Stimulated activated CD4-positive, alpha-beta T cell treated with anti-CD3 and anti-CD28 coated beads, Interleukin-4, amount 100 ng/mL, for 48 hours (primary cell): ENCODE results near the gene CNTNAP4.

ENCODE experiments used
- DNase-seq, 2 donors: peaks; one replicate each; pipeline ENCODE4 v3.0.0-alpha.2; 2020; ENCODE audit warnings: low read depth in 2 of 2

CNTNAP4 gene

GRCh38 chr16:76396977-76397376 is 119.8 kb downstream of the CNTNAP4 start:
- DNase-seq, result no peak

GRCh38 chr16:76409706-76410105 is 132.5 kb downstream of the CNTNAP4 start:
- DNase-seq, result no peak

GRCh38 chr16:76421571-76421970 is 144.4 kb downstream of the CNTNAP4 start:
- DNase-seq, result no peak

- DNase-seq, result no peak
Observed at GRCh38 chr16:76428858-76429257, 151.7 kb downstream of the CNTNAP4 start.

GRCh38 chr16:76441391-76441790 is 164.2 kb downstream of the CNTNAP4 start:
- DNase-seq, result no peak

GRCh38 chr16:76441876-76442275 is 164.7 kb downstream of the CNTNAP4 start:
- no peak for DNase-seq

GRCh38 chr16:76443973-76444372 is 166.8 kb downstream of the CNTNAP4 start:
- no peak for DNase-seq

- DNase-seq, result no peak
Observed at GRCh38 chr16:76444832-76445231, 167.6 kb downstream of the CNTNAP4 start.

- DNase-seq, result no peak
Observed at GRCh38 chr16:76445815-76446214, 168.6 kb downstream of the CNTNAP4 start.

- no peak for DNase-seq
Observed at GRCh38 chr16:76446251-76446650, 169.1 kb downstream of the CNTNAP4 start.

- DNase-seq, result no peak
Observed at GRCh38 chr16:76450890-76451289, 173.7 kb downstream of the CNTNAP4 start.

- no peak for DNase-seq
Observed at GRCh38 chr16:76455257-76455656, 178.1 kb downstream of the CNTNAP4 start.

GRCh38 chr16:76456016-76456415 is 178.8 kb downstream of the CNTNAP4 start:
- no peak for DNase-seq

GRCh38 chr16:76459111-76459510 is 181.9 kb downstream of the CNTNAP4 start:
- DNase-seq, result no peak

GRCh38 chr16:76461836-76462235 is 184.6 kb downstream of the CNTNAP4 start:
- DNase-seq, result no peak

- no peak for DNase-seq
Observed at GRCh38 chr16:76464955-76465620, 187.9 kb downstream of the CNTNAP4 start.

GRCh38 chr16:76466871-76467270 is 189.7 kb downstream of the CNTNAP4 start:
- no peak for DNase-seq

GRCh38 chr16:76474048-76474447 is 196.8 kb downstream of the CNTNAP4 start:
- no peak for DNase-seq

GRCh38 chr16:76478105-76478504 is 200.9 kb downstream of the CNTNAP4 start:
- DNase-seq, result no peak

GRCh38 chr16:76483307-76483909 is 206.2 kb downstream of the CNTNAP4 start:
- DNase-seq, result no peak

GRCh38 chr16:76484020-76484419 is 206.8 kb downstream of the CNTNAP4 start:
- DNase-seq, result no peak

GRCh38 chr16:76486740-76487139 is 209.5 kb downstream of the CNTNAP4 start:
- no peak for DNase-seq

GRCh38 chr16:76487411-76488064 is 210.3 kb downstream of the CNTNAP4 start:
- no peak for DNase-seq
